ENCODE data around the gene TEDC1. TPM values are rescaled to one million over a fixed set of nuclear protein-coding genes. Genes with fewer than 3 reads are reported as not detected.

The TEDC1 gene
- not detected in 2 replicates for polyA plus RNA-seq

DNA sequence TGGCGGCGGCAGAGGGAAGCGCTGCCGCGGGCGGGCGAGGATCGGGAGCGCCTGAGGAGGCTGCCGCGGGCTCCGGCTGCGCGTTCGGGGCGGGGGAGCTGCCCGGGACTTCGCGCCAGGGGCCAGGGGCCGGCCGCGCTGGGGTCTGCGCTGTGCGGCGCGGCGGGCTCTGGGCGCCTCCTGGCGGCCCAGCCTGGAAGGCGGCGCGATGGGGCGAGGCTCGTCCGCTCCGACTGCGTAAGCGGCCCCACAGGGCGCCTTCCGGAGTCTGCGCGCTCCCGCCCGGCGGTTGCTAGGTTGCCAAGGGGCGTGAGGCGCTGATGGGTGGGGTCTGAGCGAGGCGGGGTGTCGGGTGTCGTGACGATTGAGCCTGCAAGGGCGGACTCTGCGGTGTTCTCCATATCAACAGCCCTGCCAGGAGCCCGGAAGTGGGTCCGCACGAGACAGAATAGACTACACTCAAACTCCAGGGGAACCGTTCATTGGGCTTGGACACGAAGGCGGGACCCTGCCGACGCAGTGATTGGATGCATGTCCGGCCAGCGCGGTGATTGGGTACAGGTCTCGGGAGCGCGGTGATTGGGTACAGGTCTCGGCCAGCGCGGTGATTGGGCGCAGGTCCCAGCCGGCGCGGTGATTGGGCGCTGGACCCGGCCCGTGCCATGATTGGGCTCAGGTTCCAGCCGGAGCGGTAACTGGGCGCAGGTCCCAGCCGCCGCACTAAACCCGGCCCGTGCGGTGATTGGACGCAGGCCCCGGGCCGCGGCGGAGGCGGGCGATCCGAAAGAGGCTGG is at the start of gene TEDC1:
TEDC1 (plus strand) TSS at position 675 of the 794 bp plus-strand sequence. CDS start 130 bp downstream, outside the sequence.

GRCh38 chr14:105474483-105475268 is 16.4 kb upstream of the TEDC1 start, which contains the start of gene CRIP2:
Gene CRIP2, plus strand, starts transcription at chr14:105474821. Its CDS starts 42 bp downstream, at chr14:105474863.

DNA sequence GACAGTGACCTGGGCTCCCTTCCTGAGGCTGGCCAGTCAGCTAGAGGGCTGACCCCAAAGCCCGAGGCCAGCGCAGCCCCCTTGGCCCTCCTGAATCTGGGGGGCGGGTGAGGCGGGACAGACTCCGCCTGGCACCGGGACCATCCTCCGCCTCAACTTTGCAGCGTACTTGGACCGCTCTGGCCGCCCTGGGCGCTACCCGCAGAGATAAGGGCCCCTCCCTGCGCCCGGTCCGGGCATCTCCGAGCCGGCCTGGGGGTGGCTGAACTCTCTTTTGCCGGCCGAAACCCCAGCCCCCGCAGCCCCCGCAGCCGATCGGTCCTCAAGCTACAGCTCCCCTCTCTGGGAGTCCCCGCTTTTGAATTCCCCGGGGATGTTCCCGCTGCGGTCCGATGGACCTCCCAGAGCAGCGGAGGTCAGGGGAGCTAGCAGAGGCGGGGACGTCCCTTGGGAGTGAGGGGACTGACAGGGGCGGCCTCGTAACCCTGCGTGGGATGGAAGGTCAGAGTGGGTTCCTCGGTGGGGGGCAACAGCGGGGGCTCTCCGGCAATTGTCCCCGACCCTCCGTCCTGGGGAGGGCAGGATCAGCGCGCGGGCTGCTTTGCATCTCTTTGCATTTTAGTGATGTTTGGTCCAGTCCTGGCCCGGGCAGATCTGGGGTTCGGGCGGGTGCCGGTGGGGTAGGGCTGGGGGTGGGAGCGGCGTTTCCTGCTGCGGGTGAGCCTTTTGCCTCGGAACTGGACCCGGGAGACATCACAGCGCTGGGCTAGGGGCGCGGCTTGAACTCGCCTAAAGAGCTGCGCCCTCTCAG is 4.7 kb upstream of the TEDC1 start, which contains the start of gene CRIP1:
CRIP1 (plus strand) TSS at position 724 of the 811 bp plus-strand sequence. CDS start 374 bp downstream, outside the sequence.

GRCh38 chr14:105525861-105526775 is 35.1 kb downstream of the TEDC1 start, which contains the start of gene TMEM121:
Gene TMEM121, plus strand, starts transcription at chr14:105526583. Its CDS starts 2,252 bp downstream, at chr14:105528835.

Other genes with a start within 250 kb of the TEDC1 start
- 4.8 and 8.9 TPM in 2 replicates for gene BTBD6, start 242.7 kb upstream of the TEDC1 start, polyA plus RNA-seq
- gene BRF1, start 190.2 kb upstream of the TEDC1 start, polyA plus RNA-seq = 0.60 and 1.3 TPM in 2 replicates
- gene PACS2, start 176.5 kb upstream of the TEDC1 start, polyA plus RNA-seq = 0.98 and 2.0 TPM in 2 replicates
- not detected in 2 replicates for gene TEX22, start 92.7 kb upstream of the TEDC1 start, polyA plus RNA-seq
- 2.0 and 2.6 TPM in 2 replicates for gene MTA1, start 71.4 kb upstream of the TEDC1 start, polyA plus RNA-seq
- gene CRIP2, start 16.4 kb upstream of the TEDC1 start, polyA plus RNA-seq = 8.8 and 28.4 TPM in 2 replicates
- gene CRIP1, start 4.4 kb upstream of the TEDC1 start, polyA plus RNA-seq = 2.9 TPM in 1 of 2 replicates, not detected in the other
- 0.27 and 0.38 TPM in 2 replicates for gene TMEM121, start 35.3 kb downstream of the TEDC1 start, polyA plus RNA-seq